Hepatocyte (in vitro differentiated cells): ENCODE measurements around the gene TMEM74B. TPM values are rescaled to one million over a fixed set of nuclear protein-coding genes. Genes with fewer than 3 reads are reported as not detected.

Source experiments
- DNase-seq: peaks from one replicate; pipeline ENCODE4 v3.0.0-alpha.2; 2016; ENCODE audit warnings: low spot score
- H2AFZ ChIP-seq: fragments of 200-600 bp; sonication (generic); 2 replicates; pipeline ENCODE4 v1.6.0; 2016; ENCODE audit warnings: antibody characterized with exemption, mild to moderate bottlenecking
- H3K27ac ChIP-seq: fragments of 200-600 bp; sonication (generic); 2 replicates; pipeline ENCODE4 v1.5.1; 2016; ENCODE audit warnings: mild to moderate bottlenecking
- H3K27me3 ChIP-seq: fragments of 200-600 bp; sonication (generic); 2 replicates; pipeline ENCODE4 v1.6.1; 2016
- H3K36me3 ChIP-seq: fragments of 200-600 bp; sonication (generic); replicated peaks from 2 replicates; pipeline ENCODE4 v1.5.1; 2016; ENCODE audit warnings: low read depth; ENCODE audit not compliant: insufficient read depth
- H3K4me1 ChIP-seq: fragments of 200-600 bp; sonication (generic); 2 replicates; pipeline ENCODE4 v1.5.1; 2016; ENCODE audit warnings: mild to moderate bottlenecking, moderate library complexity; ENCODE audit not compliant: insufficient read depth
- H3K4me2 ChIP-seq: fragments of 200-600 bp; sonication (generic); 2 replicates; pipeline ENCODE4 v1.6.0; 2016
- H3K4me3 ChIP-seq: fragments of 200-600 bp; sonication (generic); 2 replicates; pipeline ENCODE4 v1.5.1; 2016; ENCODE audit warnings: mild to moderate bottlenecking
- H3K79me2 ChIP-seq: fragments of 200-600 bp; sonication (generic); 2 replicates; pipeline ENCODE4 v1.6.0; 2017; ENCODE audit warnings: mild to moderate bottlenecking
- H3K9me2 ChIP-seq: fragments of 200-600 bp; sonication (generic); replicated peaks from 2 replicates; pipeline ENCODE4 v1.6.0; 2017; ENCODE audit warnings: mild to moderate bottlenecking; ENCODE audit not compliant: insufficient read depth
- H3K9me3 ChIP-seq: fragments of 200-600 bp; sonication (generic); 2 replicates; pipeline ENCODE4 v1.5.1; 2016; ENCODE audit warnings: low read depth, mild to moderate bottlenecking
- H4K20me1 ChIP-seq: fragments of 200-600 bp; sonication (generic); 2 replicates; pipeline ENCODE4 v1.6.0; 2016; ENCODE audit warnings: mild to moderate bottlenecking; ENCODE audit not compliant: insufficient read depth, poor library complexity, severe bottlenecking
- EZH2 ChIP-seq: fragments of 200-600 bp; sonication (generic); IDR thresholded peaks from 2 replicates; pipeline ENCODE4 v1.6.1; 2016; ENCODE audit warnings: antibody characterized with exemption, mild to moderate bottlenecking, borderline replicate concordance
- EZH2phosphoT487 ChIP-seq: fragments of 200-600 bp; sonication (generic); IDR thresholded peaks from one replicate; pipeline ENCODE4 v1.6.1; 2018; ENCODE audit warnings: antibody characterized with exemption, mild to moderate bottlenecking, low read depth, moderate library complexity; ENCODE audit not compliant: unreplicated experiment, severe bottlenecking
- WGBS: methylation state at CpG from one replicate; pipeline ENCODE4 v1.1.6; 2016; ENCODE audit warnings: low lambda C conversion rate; ENCODE audit errors: missing lambda C conversion rate; 5-methylcytosine and 5-hydroxymethylcytosine counted together
- polyA plus RNA-seq: library from polyadenylated mRNA; unstranded; fragments of >200 nt; fragmentation: Nextera tagmentation; extraction: Ambion mirVana; gene quantifications from 2 replicates; pipeline ENCODE4 v1.2.1, GENCODE V29; 2016
- total RNA-seq: library from RNA; depleted of rRNA; stranded (reverse); fragments of >200 nt; gene quantifications from 2 replicates; pipeline ENCODE4 v1.2.3, GENCODE V29; 2014
- TF ChIP-seq, protein P1 (sequence below): fragments of 200-600 bp; sonication (generic); IDR thresholded peaks from 2 replicates; pipeline ENCODE4 v1.5.1; 2016; ENCODE audit warnings: antibody characterized with exemption, mild to moderate bottlenecking; ENCODE audit not compliant: poor library complexity

Gene TMEM74B
- total and polyA plus RNA-seq, 2 experiments from 2014 or later: 5.2 to 5.5 TPM

DNA sequence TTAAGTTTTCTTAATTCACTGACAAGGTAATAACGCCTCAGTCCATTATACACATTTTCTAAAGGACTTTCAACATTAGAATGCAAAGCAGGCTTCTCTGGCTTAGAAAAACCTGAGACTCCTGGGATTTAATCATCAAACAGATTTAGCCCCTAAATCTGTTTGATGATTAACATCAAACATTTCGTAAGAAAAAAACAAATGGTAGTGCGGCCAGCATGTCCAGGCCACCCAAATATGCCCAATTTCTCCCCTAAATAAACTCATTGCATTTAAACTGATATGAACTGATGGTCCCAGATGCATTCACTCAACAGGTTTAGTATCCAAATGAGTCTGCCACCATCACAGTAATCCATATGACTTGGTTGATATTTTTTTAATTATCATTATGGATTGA, 6.2 kb downstream of the TMEM74B start:
- Histone ChIP-seq H3K27me3 (peaks cover 3% of the 10 kb centered on the region), H3K4me2 (no peak overlapping the region), H3K9me2 (no peaks in the 10 kb centered on the region), H3K4me1 (no peaks in the 10 kb centered on the region), H3K79me2 (no peaks in the 10 kb centered on the region), H3K36me3 (no peaks in the 10 kb centered on the region), H3K4me3 (no peak overlapping the region), H4K20me1 (no peaks in the 10 kb centered on the region), H3K27ac (no peak overlapping the region), H2AFZ (no peak overlapping the region), H3K9me3 (no peaks in the 10 kb centered on the region)
- DNase-seq: no peak
- TF ChIP-seq EZH2 (no peak), EZH2phosphoT487 (no peak)
- TF ChIP-seq, protein P1, sequence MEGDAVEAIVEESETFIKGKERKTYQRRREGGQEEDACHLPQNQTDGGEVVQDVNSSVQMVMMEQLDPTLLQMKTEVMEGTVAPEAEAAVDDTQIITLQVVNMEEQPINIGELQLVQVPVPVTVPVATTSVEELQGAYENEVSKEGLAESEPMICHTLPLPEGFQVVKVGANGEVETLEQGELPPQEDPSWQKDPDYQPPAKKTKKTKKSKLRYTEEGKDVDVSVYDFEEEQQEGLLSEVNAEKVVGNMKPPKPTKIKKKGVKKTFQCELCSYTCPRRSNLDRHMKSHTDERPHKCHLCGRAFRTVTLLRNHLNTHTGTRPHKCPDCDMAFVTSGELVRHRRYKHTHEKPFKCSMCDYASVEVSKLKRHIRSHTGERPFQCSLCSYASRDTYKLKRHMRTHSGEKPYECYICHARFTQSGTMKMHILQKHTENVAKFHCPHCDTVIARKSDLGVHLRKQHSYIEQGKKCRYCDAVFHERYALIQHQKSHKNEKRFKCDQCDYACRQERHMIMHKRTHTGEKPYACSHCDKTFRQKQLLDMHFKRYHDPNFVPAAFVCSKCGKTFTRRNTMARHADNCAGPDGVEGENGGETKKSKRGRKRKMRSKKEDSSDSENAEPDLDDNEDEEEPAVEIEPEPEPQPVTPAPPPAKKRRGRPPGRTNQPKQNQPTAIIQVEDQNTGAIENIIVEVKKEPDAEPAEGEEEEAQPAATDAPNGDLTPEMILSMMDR: no peak
- WGBS: 82% methylated on average over 3 of the region's 3 CpGs

DNA sequence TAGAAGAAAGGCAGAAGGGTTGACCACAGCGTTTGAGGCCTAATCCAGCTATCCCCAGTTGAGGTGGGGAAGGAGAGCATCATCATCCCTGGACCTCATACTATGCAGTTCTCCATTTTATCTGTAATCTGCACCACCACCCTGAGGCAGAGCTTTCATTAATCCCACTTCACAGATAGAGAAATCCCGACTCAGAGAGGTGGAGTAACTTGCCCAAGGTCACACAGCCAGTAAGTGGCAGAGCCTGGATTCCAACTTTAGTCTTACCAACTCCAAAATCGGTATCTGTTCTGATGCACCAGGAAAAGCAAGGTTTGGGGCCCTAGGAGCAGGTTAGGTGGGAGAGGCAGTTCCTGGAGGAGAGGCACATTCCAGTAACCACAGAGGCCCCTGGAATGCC, 6.7 kb downstream of the TMEM74B start:
- TF ChIP-seq, protein P1: no peak
- Histone ChIP-seq H4K20me1 (no peaks in the 10 kb centered on the region), H2AFZ (no peak overlapping the region), H3K36me3 (no peaks in the 10 kb centered on the region), H3K79me2 (no peaks in the 10 kb centered on the region), H3K4me3 (no peak overlapping the region), H3K4me1 (no peaks in the 10 kb centered on the region), H3K27ac (no peak overlapping the region), H3K9me3 (no peaks in the 10 kb centered on the region), H3K9me2 (no peaks in the 10 kb centered on the region), H3K4me2 (no peak overlapping the region), H3K27me3 (no peaks in the 10 kb centered on the region)
- no peak for DNase-seq
- WGBS: 84% methylated on average over 3 of the region's 3 CpGs

DNA sequence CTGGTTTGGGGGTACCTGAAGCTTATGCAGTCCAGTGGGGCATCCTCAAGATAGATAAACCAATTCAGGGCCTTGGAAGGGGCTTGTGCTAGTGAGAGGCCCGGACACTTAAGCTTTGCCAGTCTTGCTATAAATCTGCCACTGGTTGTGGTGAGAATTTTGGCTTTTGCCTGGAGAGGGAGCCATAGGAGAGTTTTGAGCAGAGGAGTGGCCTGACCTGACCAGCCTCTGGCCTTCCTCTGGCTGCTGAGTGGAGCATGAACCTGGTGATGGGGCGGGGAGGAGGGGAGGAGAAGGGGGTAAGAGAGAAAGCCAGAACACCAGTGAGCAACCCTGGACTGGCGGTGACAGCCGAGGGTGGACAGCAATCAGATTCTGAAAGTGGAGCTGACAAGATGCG, 7.1 kb downstream of the TMEM74B start:
- H3K4me1 ChIP-seq: no peaks in the 10 kb centered on the region
- no peak overlapping the region for H3K4me3 ChIP-seq
- H3K9me2 ChIP-seq: no peaks in the 10 kb centered on the region
- H3K79me2 ChIP-seq: no peaks in the 10 kb centered on the region
- no peaks in the 10 kb centered on the region for H4K20me1 ChIP-seq
- no peaks in the 10 kb centered on the region for H3K9me3 ChIP-seq
- WGBS: 72% methylated on average over 5 of the region's 5 CpGs
- no peaks in the 10 kb centered on the region for H3K27me3 ChIP-seq
- DNase-seq: no peak
- H3K27ac ChIP-seq: no peak overlapping the region
- no peak overlapping the region for H2AFZ ChIP-seq
- no peak overlapping the region for H3K4me2 ChIP-seq
- H3K36me3 ChIP-seq: no peaks in the 10 kb centered on the region
- TF ChIP-seq EZH2: no peak
- TF ChIP-seq EZH2phosphoT487: no peak
- TF ChIP-seq, protein P1: no peak

DNA sequence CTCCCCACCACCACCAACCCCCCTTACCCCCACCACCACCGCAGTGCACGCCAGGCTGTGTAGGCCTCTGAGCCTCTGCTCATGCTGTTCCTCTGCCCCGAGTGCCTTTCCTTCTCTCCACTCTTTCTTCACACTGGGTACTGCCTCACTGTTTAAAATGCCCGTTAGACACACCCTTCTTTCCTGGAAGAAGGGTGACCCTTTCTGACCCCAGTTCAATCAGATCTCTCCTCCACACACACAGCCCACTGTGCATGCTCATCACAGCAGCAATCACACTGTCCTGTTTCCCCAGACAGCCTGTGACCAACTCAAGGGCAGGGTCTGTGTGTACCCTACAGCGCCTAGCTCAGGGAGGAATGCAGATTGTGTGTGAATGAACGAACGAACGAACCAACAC, 10.0 kb downstream of the TMEM74B start:
- Histone ChIP-seq H3K9me3 (no peaks in the 10 kb centered on the region), H2AFZ (no peak overlapping the region), H3K9me2 (no peaks in the 10 kb centered on the region), H3K36me3 (no peaks in the 10 kb centered on the region), H3K4me1 (no peaks in the 10 kb centered on the region), H3K79me2 (no peaks in the 10 kb centered on the region), H3K4me3 (no peak overlapping the region), H3K27ac (no peak overlapping the region), H3K4me2 (no peak overlapping the region), H3K27me3 (no peaks in the 10 kb centered on the region), H4K20me1 (no peaks in the 10 kb centered on the region)
- no peak for DNase-seq
- TF ChIP-seq EZH2 (no peak), EZH2phosphoT487 (no peak)
- TF ChIP-seq, protein P1: no peak
- 94% methylated on average over 7 of the region's 8 CpGs for WGBS
